Psoas muscle (tissue), 8 donors: Measurements from ENCODE around the gene PREP. TPM values are rescaled to one million over a fixed set of nuclear protein-coding genes. Genes with fewer than 3 reads are reported as not detected.
"Not testable (repeated sequence)": the region's sequence is repeated elsewhere in the genome, so short reads cannot be mapped to it uniquely, and the experiment has no call there.

Experiments used
- ATAC-seq, 4 donors: fragments of 200-7000 bp; cut with Tn5 transposase; one replicate each; pipeline ENCODE4 v1.9.1; 2020; ENCODE audit warnings: moderate library complexity in 3 of 4, mild to moderate bottlenecking in 2 of 4
- DNase-seq, 2 donors: peaks; one replicate each; pipeline ENCODE4 v3.0.0-alpha.2; 2020
- H3K27ac ChIP-seq: fragments of 200-600 bp; one replicate; pipeline ENCODE4 v1.8.0; 2022
- H3K27me3 ChIP-seq, 3 donors: fragments of 200-600 bp in 1 of 3; one replicate each; pipeline versions ENCODE4 v1.6.1 to v1.8.0; 2013 to 2022; ENCODE audit warnings: low read length in 2 of 3, mild to moderate bottlenecking in 2 of 3, moderate library complexity in 1 of 3; ENCODE audit not compliant: insufficient read depth in 3 of 3
- H3K36me3 ChIP-seq, 2 donors: fragments of 200-600 bp in 1 of 2; one replicate each; pipeline versions ENCODE4 v1.6.1 to v1.8.0; 2013 to 2022; ENCODE audit warnings: low read depth in 1 of 2, mild to moderate bottlenecking in 1 of 2, moderate library complexity in 1 of 2; ENCODE audit not compliant: insufficient read depth in 1 of 2
- H3K4me1 ChIP-seq: fragments of 200-600 bp; one replicate; pipeline ENCODE4 v1.8.0; 2022
- H3K4me3 ChIP-seq: fragments of 200-600 bp; one replicate; pipeline ENCODE4 v1.8.0; 2022; ENCODE audit warnings: mild to moderate bottlenecking
- H3K9me3 ChIP-seq: fragments of 200-600 bp; one replicate; pipeline ENCODE4 v1.8.0; 2022
- WGBS, 3 donors: extraction: QIAGEN DNeasy Blood & Tissue Kit; methylation state at CpG; one replicate each; pipeline versions ENCODE4 v1.1.6 to v1.1.7; 2013; 5-methylcytosine and 5-hydroxymethylcytosine counted together
- intact Hi-C, 2 donors: fragments of 100-400 bp; cut with DNase I; formaldehyde crosslinking; loops; one replicate each; pipeline versions ENCODE4 v1.11.0 to v1.14.2; 2022
- polyA plus RNA-seq, 3 donors: library from polyadenylated mRNA; stranded (reverse); fragments of 200-250 nt; gene quantifications; one replicate each; pipeline ENCODE4 v1.2.3, GENCODE V29; 2013
- total RNA-seq, 4 donors: library from RNA; stranded (reverse); fragmentation: NEBNext Ultra II Directional in 2 of 4; extraction: Animal tissue kit (Norgen Biotek cat#: 25700) in 2 of 4; gene quantifications; one replicate each; pipeline versions ENCODE4 v1.2.1 to v1.2.4, GENCODE V29; 2021 to 2023
- TF ChIP-seq, protein P1 (sequence below): fragments of 200-600 bp; IDR thresholded peaks from one replicate; pipeline ENCODE4 v1.8.0; 2022; ENCODE audit warnings: antibody characterized with exemption
- donor health status: healthy with polysubstance abuse.
- donor health status: DM: no; HTN: no; CAD: no; lungs with moderate emphysema.
- donor health status: Bipolar disorder and iron deficiency.
- donor health status: healthy.
- donor health status: DM: yes; HTN: yes; CAD: no.
- donor health status: DM: no; HTN: no; CAD: no.
- donor health status: DM: no; HTN: no; CAD: no.
- donor health status: DM: yes; HTN: yes; CAD: no.

Gene PREP
- total and polyA plus RNA-seq, 7 donors, result 31.4 to 67.0 (median 50.1) TPM

DNA sequence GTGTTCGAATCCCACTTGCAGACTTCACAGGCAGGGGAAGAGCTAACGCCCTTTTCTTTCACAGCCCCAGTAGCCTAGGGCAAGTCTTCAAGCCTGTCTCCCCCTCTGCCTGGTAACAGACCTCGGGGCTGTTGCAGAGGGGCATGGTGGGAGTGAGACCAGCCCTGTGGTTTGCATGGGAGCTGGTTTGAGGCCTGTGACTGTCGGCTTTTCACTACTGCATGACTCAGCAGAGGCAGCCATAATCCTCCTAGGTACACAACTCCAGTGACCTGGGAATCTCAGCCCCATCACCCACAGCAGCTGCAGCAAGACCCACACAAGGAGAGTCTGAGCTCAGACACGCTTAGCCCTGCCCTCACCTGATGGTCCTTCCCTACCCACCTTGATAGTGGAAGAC is 167.7 kb downstream of the PREP start:
- Histone ChIP-seq H3K27ac (no peak overlapping the region), H3K4me3 (no peak overlapping the region), H3K27me3 (no peaks in the 10 kb centered on the region), H3K9me3 (no peaks in the 10 kb centered on the region), H3K36me3 (no peaks in the 10 kb centered on the region), H3K4me1 (no peaks in the 10 kb centered on the region)
- ATAC-seq (no peak), DNase-seq (no peak)
- intact Hi-C loops, result no loop called here
- WGBS, 3 donors, result 83 to 92% (median 85%) methylated on average over 5 of the region's 5 CpGs
- TF ChIP-seq, protein P1, sequence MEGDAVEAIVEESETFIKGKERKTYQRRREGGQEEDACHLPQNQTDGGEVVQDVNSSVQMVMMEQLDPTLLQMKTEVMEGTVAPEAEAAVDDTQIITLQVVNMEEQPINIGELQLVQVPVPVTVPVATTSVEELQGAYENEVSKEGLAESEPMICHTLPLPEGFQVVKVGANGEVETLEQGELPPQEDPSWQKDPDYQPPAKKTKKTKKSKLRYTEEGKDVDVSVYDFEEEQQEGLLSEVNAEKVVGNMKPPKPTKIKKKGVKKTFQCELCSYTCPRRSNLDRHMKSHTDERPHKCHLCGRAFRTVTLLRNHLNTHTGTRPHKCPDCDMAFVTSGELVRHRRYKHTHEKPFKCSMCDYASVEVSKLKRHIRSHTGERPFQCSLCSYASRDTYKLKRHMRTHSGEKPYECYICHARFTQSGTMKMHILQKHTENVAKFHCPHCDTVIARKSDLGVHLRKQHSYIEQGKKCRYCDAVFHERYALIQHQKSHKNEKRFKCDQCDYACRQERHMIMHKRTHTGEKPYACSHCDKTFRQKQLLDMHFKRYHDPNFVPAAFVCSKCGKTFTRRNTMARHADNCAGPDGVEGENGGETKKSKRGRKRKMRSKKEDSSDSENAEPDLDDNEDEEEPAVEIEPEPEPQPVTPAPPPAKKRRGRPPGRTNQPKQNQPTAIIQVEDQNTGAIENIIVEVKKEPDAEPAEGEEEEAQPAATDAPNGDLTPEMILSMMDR, result no peak

DNA sequence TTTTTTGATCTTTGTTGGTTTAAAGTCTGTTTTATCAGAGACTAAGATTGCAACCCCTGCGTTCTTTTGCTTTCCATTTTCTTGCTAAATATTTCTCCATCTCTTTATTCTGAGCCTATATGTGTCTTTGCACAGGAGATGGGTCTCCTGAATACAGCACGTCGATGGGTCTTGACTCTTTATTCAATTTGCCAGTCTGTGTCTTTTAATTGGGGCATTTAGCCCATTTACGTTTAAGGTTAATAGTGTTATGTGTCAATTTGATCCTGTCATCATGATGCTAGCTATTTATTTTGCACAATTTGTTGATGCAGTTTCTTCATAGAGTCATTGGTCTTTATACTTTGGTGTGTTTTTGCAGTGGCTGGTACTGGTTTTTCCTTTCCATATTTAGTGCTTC is 171.1 kb downstream of the PREP start:
- intact Hi-C loops, H3K9me3 ChIP-seq: not testable (repeated sequence)
- 92 to 95% (median 95%) methylated on average over 4 of the region's 4 CpGs for WGBS, 3 donors

More for the DNA sequence above, 171.1 kb downstream of the PREP start:
- ATAC-seq, H3K4me1 ChIP-seq, H3K27me3 ChIP-seq, DNase-seq, H3K36me3 ChIP-seq, H3K4me3 ChIP-seq, H3K27ac ChIP-seq: not testable (repeated sequence)

Other genes starting within 250 kb of the PREP start
- gene POPDC3, start 223.1 kb downstream of the PREP start, total RNA-seq, result 100 to 1,000 TPM in 2 of 4 donors, 10 to 100 TPM in 2; 80.1 to 170 (median 103) TPM
- 100 to 1,000 TPM; 108 to 271 (median 132) TPM for gene POPDC3, start 223.1 kb downstream of the PREP start, polyA plus RNA-seq